NCI-H2029 treated with DMSO at 0.1 percent for 48 hours (cell line): ENCODE measurements around the gene ADGRG7.
"Not testable (repeated sequence)": the region's sequence is repeated elsewhere in the genome, so short reads cannot be mapped to it uniquely, and the experiment has no call there.

Experiments
- DNase-seq: peaks from one replicate; lab custom pipeline; 2025; lab: John Stamatoyannopoulos, UW

ADGRG7 gene, protein sequence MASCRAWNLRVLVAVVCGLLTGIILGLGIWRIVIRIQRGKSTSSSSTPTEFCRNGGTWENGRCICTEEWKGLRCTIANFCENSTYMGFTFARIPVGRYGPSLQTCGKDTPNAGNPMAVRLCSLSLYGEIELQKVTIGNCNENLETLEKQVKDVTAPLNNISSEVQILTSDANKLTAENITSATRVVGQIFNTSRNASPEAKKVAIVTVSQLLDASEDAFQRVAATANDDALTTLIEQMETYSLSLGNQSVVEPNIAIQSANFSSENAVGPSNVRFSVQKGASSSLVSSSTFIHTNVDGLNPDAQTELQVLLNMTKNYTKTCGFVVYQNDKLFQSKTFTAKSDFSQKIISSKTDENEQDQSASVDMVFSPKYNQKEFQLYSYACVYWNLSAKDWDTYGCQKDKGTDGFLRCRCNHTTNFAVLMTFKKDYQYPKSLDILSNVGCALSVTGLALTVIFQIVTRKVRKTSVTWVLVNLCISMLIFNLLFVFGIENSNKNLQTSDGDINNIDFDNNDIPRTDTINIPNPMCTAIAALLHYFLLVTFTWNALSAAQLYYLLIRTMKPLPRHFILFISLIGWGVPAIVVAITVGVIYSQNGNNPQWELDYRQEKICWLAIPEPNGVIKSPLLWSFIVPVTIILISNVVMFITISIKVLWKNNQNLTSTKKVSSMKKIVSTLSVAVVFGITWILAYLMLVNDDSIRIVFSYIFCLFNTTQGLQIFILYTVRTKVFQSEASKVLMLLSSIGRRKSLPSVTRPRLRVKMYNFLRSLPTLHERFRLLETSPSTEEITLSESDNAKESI

GRCh38 chr3:100609305-100609704 is at the start of gene ADGRG7:
Gene ADGRG7 (plus strand): TSS chr3:100609601. CDS start chr3:100609857, 256 bp downstream.
- no peak for DNase-seq

- DNase-seq: no peak
These were observed 49.0 kb upstream of the ADGRG7 start for GRCh38 chr3:100560426-100560825.

- no peak for DNase-seq
These were observed 47.8 kb upstream of the ADGRG7 start for GRCh38 chr3:100561459-100562158.

DNA sequence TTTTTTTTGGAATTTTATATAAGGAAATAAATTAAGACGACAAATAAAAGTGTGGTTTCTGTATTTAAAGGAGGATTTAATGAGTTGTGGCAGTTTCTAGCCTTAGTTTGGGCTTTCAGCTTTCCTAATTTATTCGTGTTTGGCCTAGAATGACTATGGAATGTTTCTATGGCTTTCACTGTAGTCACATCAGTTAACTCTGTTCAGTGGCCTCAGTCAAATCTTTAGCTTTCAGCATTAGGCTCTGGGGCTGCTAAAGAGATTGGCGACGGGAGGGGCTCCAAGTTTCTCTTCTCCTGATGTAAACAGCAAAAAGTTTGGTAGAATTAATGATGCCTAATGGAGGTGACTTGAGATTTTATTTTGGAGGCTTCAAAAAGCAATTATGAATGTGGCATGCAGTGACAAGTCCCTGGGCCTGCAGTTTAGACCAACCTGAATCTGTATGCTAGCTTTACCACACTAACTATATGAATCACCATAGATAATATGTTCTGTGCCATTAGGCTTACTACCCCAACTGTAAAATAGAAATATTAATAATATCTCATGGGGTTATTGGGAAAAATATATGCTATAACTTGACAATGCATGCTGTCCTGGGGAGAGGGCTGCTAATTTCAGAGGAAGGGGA is 47.1 kb upstream of the ADGRG7 start:
- DNase-seq: no peak

- no peak for DNase-seq
These were observed 46.2 kb upstream of the ADGRG7 start for GRCh38 chr3:100563228-100563627.

DNA sequence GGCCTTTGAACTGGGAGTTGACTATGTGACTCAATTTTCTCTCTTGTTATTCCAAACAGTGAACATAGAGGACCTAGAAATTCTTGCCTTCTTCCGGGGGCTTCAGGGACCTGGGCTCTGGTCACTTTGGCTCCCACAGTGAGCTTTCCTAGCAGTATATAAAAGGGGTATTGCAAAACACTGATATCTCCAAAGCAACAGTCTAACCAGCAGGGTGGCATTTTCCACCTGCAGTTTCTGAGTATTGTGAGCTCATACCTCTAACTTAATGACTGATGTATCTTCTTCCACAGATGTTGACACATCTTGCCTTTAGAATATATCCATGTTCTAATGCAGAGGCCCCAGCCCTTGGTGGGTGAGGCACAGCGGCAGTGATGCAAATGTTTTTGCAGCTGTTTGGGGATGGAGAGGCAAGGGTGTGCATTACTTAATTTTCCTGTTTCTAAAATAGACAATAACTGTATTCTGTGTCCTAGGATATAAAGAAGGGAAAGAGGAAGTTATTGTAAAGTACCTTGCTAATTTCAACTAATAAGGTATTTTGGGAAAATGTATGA is 45.7 kb upstream of the ADGRG7 start:
- DNase-seq: no peak

GRCh38 chr3:100570811-100571210 is 38.6 kb upstream of the ADGRG7 start:
- DNase-seq: no peak

DNA sequence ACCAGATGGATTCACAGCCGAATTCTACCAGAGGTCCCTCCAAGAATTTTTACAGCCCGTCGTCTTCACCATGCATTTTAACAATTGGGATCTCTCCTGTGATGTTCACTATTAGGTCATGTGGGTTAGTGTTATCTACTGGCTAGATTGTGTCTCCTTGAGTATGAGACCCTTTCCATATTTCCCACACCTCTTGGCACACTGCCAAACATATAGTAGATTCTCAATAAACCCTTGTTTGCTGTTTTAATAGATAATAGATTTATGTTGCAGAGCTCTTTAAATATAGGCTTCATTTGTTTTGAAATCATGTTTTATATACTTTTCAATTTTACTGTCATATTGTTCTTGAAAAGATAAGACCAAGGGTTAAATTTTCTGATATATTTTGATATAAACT is 34.9 kb upstream of the ADGRG7 start:
- DNase-seq: no peak

GRCh38 chr3:100575704-100576103 is 33.7 kb upstream of the ADGRG7 start:
- DNase-seq: no peak

DNA sequence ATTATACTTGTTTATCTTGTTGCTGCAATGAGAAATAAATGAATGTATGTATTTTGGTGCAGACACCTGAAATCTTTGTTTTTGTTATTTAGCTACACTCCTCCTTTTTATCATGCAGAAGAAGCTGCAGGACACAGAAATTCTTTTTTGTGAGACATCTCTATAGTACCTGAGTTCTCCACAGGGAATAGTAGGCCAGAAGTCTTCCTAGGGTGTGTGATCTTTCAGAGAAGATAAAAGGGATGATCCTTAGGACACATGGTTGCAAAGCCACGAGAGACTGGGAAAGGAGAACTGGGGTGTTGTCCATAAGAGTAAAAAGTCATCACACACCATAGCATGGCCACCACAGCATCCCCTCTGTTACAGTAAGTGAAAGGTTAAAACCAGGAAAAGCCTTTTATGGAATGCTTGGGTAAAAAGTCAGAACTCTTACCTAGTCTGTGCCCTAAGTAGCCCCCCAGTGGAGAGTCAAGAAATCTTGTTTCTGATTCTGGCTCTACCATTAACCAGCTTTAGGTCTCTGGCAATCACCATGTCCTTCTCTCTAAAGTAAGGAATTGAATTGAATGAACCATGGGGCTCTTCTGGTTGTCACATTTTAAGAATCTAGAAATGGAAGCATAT is 31.9 kb upstream of the ADGRG7 start:
- DNase-seq: no peak

GRCh38 chr3:100578646-100579045 is 30.8 kb upstream of the ADGRG7 start:
- no peak for DNase-seq

- no peak for DNase-seq
These were observed 29.3 kb upstream of the ADGRG7 start for GRCh38 chr3:100580147-100580546.

DNA sequence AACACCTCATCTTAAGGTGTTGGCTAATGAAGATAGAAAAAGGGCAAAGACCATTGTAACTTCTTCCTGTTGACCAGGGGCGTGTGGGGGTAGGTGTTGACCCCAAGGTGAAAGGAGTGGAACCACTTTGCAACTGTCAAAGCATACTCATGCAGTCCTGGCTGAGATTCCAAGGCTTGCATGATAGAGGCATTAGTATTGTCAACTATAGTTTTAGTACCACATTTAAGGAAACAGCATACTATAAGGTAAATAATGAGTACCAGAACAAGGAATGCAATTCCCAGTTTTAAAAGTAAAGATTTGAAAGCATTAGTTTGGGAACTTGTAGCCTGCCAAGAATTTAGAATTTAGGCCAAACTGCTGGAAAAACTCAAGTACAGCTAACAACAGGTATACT is 27.8 kb upstream of the ADGRG7 start:
- DNase-seq: no peak

DNA sequence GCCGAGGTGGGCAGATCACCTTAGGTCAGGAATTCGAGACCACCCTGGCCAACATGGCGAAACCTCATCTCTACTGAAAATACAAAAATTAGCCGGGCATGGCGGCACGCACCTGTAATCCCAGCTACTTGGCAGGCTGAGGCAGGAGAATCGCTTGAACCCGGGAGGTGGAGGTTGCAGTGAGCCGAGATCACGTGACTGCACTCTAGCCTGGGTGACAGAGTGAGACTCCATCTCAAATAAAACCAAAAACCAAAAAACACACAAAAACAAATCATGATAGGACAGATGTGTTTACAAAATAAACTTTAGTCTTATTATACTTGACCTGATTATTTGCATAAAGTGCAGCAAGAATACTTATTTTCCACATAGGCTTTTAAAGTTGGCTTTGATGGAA is 27.2 kb upstream of the ADGRG7 start:
- not testable (repeated sequence) for DNase-seq

- no peak for DNase-seq
These were observed 25.2 kb upstream of the ADGRG7 start for GRCh38 chr3:100584101-100584660.

DNA sequence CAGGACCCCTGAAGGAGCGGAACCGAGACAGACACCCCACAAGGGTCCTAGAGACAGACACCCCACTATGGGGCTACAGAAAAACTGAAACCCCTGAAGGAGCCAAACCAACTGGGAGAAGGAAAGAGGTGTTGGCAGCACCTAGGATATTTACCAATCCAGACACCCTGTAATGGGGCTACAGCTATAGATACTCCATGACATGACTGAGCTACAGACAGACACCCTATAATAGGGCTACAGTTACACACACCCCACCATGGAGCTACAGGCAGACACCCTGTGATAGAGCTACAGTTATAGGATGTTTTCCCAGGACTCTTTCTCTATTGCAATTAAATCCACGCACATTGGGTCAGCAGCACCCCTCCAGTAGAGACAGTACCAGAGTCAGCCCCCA is 22.6 kb upstream of the ADGRG7 start:
- no peak for DNase-seq

DNA sequence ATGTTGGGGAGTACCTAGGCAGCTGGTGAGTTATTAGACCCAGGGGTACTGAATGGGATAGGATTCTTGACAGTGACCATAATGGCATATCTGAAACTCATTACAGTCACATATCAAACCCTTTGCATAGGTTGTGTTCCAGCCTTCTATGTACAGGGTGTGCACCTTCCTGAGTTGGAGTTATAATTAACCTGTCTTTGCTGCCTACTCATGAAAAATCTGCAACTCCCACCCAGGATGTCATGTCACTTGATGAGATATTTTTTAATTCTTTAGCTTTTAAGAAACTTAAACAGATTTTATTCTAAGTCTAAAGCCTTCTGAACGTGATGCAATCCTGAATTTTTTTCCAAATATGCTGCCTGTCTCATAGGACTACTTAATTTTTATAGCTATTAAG is 21.1 kb upstream of the ADGRG7 start:
- no peak for DNase-seq

DNA sequence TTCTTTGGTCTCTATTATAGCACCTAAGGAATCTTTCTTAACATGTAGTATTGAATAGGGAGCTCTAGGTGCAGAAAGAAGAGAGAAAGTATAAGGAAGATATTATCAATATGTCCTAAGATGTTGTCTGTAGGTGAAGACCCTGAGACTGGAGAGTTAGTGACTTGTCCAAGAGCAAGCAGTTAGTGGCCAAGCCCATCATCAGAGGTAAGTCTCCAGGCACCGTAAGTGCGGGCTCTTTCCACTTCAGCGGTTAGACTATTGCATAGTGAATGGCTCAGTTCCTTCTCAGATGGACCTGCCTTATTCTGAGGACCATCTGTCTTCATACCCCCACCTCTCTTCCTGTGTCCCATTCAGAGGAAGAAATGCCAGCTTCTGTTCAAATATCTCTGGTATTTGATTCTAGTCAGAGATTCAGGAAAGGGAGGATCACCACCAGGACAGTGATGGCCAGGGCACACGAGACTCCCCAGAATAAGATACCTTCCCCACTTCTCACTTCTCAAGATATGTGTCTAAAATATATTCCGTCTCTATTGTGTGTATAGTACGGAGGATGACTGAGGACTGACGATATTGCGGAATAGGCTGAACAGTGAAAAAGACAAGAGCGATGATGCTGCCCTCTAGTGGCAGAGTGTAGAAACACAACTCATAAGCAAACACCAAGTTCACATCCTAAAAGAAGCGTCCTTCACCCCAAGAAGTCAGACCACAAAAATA is 19.1 kb upstream of the ADGRG7 start:
- DNase-seq: peak; percentile 57

- DNase-seq: no peak
These were observed 18.6 kb upstream of the ADGRG7 start for GRCh38 chr3:100590840-100591147.

- DNase-seq: no peak
These were observed 18.0 kb upstream of the ADGRG7 start for GRCh38 chr3:100591411-100591810.
